Endothelial cell (in vitro differentiated cells): ENCODE data around the gene SLC9A3. TPM values are rescaled to one million over a fixed set of nuclear protein-coding genes. Genes with fewer than 3 reads are reported as not detected.

ENCODE experiments used
- DNase-seq: peaks from one replicate; pipeline ENCODE4 v3.0.0; 2021; ENCODE audit warnings: low spot score
- H3K27ac Mint-ChIP-seq: one replicate; pipeline ENCODE4 v1.8.0; 2021; ENCODE audit warnings: mixed read lengths, inconsistent platforms; ENCODE audit not compliant: unreplicated experiment
- H3K27me3 Mint-ChIP-seq: one replicate; pipeline ENCODE4 v1.8.0; 2021; ENCODE audit warnings: mild to moderate bottlenecking, moderate library complexity, mixed read lengths, inconsistent platforms; ENCODE audit not compliant: unreplicated experiment
- H3K36me3 Mint-ChIP-seq: one replicate; pipeline ENCODE4 v1.8.0; 2021; ENCODE audit warnings: mild to moderate bottlenecking, low read depth, mixed read lengths, inconsistent platforms; ENCODE audit not compliant: unreplicated experiment
- H3K4me1 Mint-ChIP-seq: one replicate; pipeline ENCODE4 v1.8.0; 2021; ENCODE audit warnings: mild to moderate bottlenecking, mixed read lengths, inconsistent platforms; ENCODE audit not compliant: unreplicated experiment
- H3K4me3 Mint-ChIP-seq: one replicate; pipeline ENCODE4 v1.8.0; 2021; ENCODE audit warnings: mild to moderate bottlenecking, mixed read lengths, inconsistent platforms; ENCODE audit not compliant: unreplicated experiment
- H3K9me3 Mint-ChIP-seq: one replicate; pipeline ENCODE4 v1.8.0; 2021; ENCODE audit warnings: mixed read lengths, inconsistent platforms; ENCODE audit not compliant: unreplicated experiment
- total RNA-seq: library from RNA; stranded (reverse); fragmentation: NEBNext Ultra II Directional; extraction: Animal tissue kit (Norgen Biotek cat#: 25700); gene quantifications from one replicate; pipeline ENCODE4 v1.2.1, GENCODE V29; 2021; ENCODE audit not compliant: unreplicated experiment
- TF ChIP-seq, protein P1 (sequence below): fragments of 200-600 bp; sonication (generic); IDR thresholded peaks from one replicate; pipeline ENCODE4 v1.5.0; 2021; ENCODE audit warnings: antibody characterized with exemption; ENCODE audit not compliant: unreplicated experiment

The SLC9A3 gene
- total RNA-seq, 1 donor from 2014 or later, result 1.1 TPM

DNA sequence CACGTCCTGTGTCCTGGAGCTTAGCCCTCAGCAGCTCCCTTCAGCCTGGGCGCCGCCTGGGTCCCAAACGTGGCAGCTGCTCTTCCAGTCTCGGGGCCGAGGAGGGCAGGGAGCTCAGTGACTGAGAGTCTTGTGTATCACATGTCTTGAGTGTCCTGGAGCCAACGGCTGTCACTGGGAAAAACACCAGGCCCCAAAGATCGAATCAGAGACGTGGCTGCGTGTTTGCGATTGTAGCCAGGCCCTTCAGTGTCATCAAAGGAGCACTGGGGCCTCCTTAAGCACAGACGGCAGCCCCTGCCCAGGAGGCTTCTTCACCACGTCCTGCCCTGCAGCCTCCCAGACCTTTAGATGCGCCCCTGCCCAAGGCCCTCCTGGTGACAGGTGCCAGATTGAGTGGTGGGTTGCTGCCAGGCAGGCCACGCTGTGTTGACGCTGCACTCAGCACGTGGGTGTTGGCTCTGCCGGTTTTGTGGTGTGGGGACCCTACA lies 86.9 kb downstream of the SLC9A3 start:
- peaks cover 6% of the 10 kb centered on the region for H3K4me1 Mint-ChIP-seq
- no peak for DNase-seq
- no peak overlapping the region for H3K4me3 Mint-ChIP-seq
- H3K36me3 Mint-ChIP-seq, result peaks cover 3% of the 10 kb centered on the region
- H3K27me3 Mint-ChIP-seq, result peaks cover 3% of the 10 kb centered on the region
- no peaks in the 10 kb centered on the region for H3K9me3 Mint-ChIP-seq
- no peak overlapping the region for H3K27ac Mint-ChIP-seq
- TF ChIP-seq, protein P1, sequence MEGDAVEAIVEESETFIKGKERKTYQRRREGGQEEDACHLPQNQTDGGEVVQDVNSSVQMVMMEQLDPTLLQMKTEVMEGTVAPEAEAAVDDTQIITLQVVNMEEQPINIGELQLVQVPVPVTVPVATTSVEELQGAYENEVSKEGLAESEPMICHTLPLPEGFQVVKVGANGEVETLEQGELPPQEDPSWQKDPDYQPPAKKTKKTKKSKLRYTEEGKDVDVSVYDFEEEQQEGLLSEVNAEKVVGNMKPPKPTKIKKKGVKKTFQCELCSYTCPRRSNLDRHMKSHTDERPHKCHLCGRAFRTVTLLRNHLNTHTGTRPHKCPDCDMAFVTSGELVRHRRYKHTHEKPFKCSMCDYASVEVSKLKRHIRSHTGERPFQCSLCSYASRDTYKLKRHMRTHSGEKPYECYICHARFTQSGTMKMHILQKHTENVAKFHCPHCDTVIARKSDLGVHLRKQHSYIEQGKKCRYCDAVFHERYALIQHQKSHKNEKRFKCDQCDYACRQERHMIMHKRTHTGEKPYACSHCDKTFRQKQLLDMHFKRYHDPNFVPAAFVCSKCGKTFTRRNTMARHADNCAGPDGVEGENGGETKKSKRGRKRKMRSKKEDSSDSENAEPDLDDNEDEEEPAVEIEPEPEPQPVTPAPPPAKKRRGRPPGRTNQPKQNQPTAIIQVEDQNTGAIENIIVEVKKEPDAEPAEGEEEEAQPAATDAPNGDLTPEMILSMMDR, result no peak

DNA sequence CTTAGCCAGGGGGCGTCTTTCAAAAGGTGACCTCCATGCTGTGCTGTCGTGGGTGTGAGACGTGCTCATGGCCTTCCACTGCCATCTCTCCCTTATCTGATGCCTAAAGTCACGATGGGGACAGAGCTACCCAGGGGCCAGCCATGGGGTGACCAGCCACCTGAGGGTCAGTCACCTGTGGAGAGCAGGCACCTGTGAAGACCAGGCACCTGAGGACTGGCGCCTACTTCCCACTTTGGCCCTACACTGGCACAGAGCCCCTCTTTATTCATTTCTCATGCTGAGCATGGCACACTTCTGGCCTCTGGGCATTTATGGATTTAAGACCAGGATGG lies 87.6 kb downstream of the SLC9A3 start:
- peaks cover 3% of the 10 kb centered on the region for H3K4me1 Mint-ChIP-seq
- peaks cover 3% of the 10 kb centered on the region for H3K27me3 Mint-ChIP-seq
- no peak overlapping the region for H3K4me3 Mint-ChIP-seq
- H3K36me3 Mint-ChIP-seq, result peaks cover 6% of the 10 kb centered on the region
- TF ChIP-seq, protein P1, result no peak
- H3K27ac Mint-ChIP-seq, result no peak overlapping the region
- DNase-seq, result no peak
- H3K9me3 Mint-ChIP-seq, result no peaks in the 10 kb centered on the region

DNA sequence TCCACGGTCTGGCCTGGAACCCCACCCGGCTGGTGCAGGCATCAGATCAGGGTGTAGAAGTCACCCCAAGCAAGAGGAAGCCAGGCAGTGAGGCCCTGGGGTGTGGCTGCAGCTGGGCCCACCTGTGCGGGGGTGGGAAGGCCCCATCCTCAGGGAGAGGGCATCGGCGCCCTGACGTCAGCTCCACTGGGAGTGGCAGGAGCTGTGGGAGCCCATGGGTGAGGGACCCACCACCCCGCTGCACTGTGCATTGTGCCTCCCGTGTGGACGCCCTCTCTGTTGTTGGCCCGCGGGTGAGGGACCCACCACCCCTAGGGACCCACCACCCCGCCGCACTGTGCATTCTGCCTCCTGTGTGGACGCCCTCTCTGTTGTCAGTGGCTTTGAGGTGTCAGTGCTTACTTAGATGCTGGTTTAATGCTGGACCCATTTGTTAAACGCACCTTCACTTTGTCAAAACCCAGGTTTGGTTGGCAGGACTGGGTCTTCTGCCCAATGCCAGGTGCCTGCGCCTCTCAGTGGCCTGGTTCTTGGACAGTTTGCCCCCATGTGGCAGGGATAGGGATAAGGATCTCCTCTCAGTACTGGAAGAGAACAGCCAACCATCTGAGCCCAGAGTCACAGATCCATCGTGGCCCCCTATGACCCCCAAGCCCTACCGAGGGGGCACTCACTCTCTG lies 88.1 kb downstream of the SLC9A3 start:
- Mint-ChIP-seq H3K27ac (no peak overlapping the region), H3K9me3 (no peaks in the 10 kb centered on the region), H3K27me3 (peaks cover 3% of the 10 kb centered on the region), H3K4me1 (peaks cover 3% of the 10 kb centered on the region), H3K4me3 (no peak overlapping the region), H3K36me3 (peaks cover 6% of the 10 kb centered on the region)
- TF ChIP-seq, protein P1, result no peak
- DNase-seq, result peak; percentile 35

DNA sequence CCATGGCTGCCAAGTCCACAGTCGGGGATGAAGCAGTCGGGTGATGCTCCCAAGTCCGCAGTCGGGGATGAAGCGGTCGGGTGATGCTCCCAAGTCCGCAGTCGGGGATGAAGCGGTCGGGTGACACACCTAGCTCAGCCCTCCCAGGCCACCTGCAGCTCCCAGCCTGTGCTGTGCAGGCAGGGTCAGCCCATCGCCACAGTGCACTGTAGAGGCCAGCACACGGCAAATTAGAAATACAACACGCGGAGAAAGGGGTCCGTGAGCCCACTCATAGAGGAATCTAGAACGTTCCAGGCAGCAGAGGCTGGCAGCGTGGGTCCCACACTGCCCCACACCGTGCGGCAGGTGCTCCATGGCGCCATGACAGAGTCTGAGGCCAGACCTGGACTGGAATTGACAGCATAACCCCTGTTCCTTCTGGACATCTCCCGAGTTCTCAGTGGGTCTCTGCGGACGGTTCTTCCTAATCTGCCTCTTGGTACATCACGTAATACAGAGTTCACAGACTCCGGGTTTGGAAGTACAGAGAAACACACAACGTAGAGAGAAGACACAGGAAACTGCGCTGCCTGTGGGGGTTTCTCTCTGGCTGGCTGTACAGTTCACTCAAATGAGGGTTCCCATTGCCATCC lies 89.0 kb downstream of the SLC9A3 start:
- DNase-seq, result no peak
- Mint-ChIP-seq H3K4me3 (no peak overlapping the region), H3K36me3 (peaks cover 6% of the 10 kb centered on the region), H3K9me3 (no peaks in the 10 kb centered on the region), H3K27me3 (peaks cover 3% of the 10 kb centered on the region), H3K27ac (no peak overlapping the region), H3K4me1 (no peaks in the 10 kb centered on the region)
- TF ChIP-seq, protein P1, result no peak
